Measurements from ENCODE around the gene HSPE1.
A peak's percentile ranks its signal among the peaks of the same experiment; 100 is the strongest.
"Not testable (repeated sequence)": the region's sequence is repeated elsewhere in the genome, so short reads cannot be mapped to it uniquely, and the experiment has no call there.

Gene HSPE1

DNA sequence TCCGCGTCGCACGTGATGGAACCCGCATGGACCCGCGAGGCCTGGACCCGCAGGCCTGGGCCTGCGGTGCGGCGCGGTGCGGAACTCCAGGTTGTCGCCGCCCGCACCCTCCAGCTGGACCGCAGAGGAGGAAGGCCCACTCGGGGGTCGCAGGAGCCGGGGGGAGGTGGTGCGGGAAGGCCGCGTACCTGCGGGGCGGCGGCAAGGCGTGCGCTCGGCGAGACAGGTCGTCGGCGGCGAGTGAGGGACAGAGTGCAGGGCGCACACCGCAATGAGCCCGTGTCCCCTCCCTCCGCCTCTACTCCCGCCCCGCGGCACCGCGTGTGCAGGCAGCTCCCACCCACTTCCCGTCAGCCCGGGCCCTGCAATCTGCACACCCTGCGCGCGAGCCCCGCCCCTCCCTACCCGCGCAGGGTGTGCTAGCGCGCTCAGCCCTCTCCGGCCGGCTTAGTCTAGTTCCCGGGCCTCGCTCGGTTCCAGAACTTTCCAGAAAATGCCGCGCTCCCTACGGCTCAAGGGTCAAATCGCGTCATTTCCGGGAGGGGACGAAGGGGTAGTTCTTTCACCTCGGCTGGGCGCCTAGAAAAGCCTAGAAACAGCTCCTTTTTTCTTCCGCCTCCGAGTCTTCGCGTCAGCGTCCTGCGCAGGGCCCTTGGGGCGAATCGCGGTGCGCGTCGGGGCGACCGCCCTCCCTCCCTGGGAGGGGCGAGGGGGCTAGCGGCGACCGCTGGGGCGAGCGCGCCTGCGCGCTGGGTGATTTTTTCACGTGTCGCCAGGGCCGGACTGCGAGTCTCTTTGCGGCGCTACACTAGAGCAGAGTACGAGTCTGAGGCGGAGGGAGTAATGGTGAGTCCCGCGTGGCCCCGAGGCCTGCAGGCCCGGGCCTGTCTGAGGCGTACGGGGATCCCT lies at the start of gene HSPE1, which contains the start of gene HSPD1:
Gene HSPE1 (plus strand): TSS at position 786 of the 909 bp plus-strand sequence. CDS start 58 bp downstream, at position 844.
Gene HSPD1 (minus strand): TSS at position 247 of the 909 bp plus-strand sequence. CDS start 992 bp downstream, outside the sequence.
- peak; percentile 98 for DNase-seq

DNA sequence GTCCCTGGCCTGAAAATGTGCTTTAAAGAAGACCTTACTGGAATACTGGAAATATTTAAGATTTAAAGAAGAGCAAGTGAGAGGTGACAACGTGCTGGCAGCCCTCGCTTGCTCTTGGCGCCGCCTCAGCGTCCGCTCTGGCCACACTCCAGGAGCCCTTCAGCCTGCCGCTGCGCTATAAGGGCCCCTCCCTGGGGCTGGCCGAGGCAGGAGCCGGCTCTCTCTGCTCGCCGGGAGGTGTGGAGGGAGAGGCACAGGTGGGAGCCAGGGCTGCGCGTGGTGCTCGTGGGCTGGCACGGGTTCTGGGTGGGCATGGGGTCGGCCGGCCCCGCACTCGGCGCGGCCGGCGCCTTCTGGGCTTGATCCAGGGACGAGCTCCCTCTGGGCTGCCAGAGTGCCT lies 49.7 kb upstream of the HSPE1 start:
- no peak for DNase-seq

DNA sequence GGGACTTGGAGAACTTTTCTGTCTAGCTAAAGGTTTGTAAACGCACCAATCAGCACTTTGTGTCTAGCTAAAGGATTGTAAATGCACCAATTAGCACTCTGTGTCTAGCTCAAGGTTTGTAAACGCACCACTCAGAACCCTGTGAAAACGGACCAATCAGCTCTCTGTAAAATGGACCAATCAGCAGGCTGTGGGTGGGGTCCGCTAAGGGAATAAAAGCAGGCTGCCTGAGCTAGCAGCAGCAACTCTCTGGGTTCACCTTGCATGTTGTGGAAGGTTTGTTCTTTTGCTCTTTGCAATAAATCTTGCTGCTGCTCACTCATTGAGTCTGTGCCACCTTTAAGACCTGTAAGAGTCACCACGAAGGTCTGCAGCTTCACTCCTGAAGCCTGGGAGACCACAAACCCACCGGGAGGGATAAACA lies 49.2 kb upstream of the HSPE1 start:
- not testable (repeated sequence) for DNase-seq

DNA sequence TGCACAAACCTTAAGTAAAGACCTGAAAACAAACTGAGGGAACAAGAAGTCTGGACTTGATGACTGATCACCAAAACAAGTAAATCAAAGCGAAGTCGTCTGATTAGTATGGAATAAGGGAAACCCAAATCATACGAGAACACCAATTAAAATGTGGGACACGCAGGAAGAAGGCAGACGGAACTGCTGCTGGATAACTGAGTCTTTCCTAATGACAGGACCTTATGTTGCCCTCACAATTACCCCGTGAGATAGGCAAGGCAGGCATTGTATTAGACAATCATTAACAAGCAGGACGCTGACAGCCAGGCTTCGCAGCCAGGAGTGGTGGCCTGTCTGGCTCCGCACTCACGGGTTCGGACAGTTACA lies 47.4 kb upstream of the HSPE1 start:
- no peak for DNase-seq

DNA sequence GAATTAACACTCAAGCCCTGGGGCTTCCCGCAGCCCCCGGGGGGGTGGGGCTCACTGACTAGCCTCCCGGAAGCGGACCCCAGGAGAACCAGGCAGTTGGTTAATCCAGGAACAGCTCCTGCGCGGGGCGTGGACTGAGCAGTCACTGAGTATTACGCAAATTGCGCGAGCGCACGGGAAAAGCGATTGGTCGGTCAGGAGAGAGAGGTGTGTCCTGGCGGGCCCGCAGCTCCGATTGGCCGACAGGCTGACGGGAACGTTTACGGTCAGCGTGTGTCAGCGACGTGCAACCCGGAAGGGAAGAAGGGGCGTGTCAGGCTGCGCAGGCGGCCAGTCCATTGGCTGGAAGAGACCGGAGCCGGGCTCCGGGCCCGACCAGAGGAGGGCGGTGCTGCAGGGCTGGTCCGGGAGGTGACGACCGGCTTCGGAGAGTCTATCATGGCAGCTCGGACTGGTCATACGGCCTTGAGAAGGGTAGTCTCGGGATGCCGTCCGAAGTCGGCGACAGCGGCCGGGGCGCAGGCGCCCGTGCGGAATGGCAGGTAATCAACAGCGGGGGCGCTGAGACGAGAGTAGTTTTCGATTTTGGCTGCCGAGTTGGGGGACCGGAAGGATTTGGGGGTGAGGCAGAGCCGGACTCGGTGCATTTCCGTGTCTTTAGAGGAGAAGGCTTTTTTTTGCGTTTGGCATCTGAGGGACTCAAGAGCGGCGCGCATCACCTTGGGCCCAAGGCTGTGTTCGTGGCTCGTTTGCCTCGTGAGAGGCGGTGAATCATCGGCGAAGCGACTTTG lies 46.9 kb upstream of the HSPE1 start, which contains the start of gene COQ10B:
Gene COQ10B (plus strand): TSS at position 430 of the 791 bp plus-strand sequence. CDS start 9 bp downstream, at position 439.
- DNase-seq = peak; percentile 99

DNA sequence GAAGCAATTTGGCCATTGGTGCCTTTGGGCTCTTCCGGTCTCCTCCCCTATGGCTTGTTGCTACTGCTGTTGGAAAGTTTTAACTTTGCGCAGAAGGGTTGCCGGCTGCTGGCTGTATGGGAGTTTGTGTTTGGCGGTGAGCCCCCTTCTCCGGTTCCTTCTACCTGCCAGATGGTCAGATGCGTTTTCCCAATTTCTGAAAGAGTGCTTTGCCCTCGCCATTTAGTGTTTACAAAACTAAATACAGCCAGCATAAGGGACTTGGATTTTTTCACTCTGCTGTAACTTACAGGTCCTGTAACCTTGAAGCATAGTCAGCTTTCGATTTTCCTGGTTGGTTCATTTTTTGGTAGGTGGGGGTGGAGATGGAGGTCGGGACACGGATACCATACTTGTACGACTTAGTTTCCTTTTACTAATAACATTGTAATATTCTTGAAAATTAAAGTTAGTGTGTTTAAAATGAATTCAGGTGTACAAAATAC lies 46.2 kb upstream of the HSPE1 start:
- DNase-seq = no peak

DNA sequence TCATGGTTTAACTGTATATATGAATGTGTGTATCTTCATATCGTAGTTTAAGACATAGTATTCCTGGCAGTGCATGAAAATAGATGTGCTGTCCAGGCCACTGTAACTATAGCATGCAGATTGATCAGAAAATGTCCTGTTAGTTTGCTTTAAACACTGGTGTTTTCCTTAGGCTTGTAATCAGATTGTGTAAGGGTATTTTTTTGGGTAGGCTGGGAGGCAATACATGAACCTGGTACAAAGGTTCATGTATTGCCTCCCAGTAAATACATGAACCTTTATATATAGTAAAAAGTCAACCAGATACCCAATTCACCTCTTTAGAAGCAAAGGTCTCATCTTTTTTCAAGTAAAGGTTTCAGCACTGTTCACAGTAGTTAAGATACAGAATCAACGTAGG lies 45.3 kb upstream of the HSPE1 start:
- no peak for DNase-seq

DNA sequence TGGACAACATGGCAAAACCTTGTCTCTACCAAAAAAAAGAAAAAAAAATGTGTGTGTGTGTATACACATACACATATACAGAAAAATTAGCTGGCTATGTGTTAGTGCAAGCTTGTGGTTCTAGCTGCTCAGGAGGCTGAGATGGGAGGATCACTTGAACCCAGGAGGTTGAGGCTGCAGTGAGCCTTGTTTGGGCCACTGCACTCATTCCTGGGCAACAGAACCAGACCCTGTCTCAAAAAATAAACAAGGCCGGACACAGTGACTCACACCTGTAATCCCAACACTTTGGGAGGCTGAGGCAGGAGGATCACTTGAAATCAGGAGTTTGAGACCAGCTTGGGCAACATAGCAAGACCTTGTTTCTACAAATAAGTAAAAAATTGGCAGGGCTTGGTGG lies 44.8 kb upstream of the HSPE1 start:
- DNase-seq = no peak

DNA sequence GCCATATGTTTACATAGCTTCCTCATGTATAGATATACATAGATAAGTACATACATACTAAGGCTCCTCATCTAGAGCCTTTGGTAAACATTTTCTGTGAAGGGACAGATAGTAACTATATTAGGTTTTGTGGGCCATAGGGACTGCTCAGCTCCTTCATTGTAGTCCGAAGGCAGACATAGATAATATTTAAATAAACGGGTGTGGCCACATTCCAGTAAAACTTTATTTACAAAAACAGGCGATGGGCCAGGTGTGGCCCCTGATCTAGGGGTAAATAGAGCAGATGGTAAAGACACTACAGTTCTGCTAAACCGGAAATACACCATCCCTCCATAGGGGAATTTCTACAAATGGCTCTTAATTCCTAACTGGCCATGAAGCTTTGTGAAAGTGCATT lies 39.5 kb upstream of the HSPE1 start:
- DNase-seq = no peak

DNA sequence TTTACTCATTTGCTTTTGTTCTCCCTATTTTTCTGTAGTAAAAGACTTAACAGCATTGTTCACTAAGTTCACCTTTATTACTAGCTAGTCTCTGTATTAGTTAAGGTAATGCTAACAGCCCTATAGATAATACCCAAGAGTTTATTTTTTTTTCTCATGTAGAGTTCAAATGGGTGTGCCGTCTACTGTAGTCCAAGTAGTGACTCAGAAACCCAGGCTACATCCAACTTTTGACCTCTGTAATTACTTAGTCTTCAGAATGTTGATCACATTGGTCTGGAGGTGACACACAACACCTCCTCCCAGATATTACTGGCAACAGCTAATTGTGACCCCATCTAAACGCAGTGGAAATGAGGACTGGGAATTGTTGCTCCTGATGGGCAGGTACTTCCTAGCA lies 39.1 kb upstream of the HSPE1 start:
- DNase-seq = no peak

DNA sequence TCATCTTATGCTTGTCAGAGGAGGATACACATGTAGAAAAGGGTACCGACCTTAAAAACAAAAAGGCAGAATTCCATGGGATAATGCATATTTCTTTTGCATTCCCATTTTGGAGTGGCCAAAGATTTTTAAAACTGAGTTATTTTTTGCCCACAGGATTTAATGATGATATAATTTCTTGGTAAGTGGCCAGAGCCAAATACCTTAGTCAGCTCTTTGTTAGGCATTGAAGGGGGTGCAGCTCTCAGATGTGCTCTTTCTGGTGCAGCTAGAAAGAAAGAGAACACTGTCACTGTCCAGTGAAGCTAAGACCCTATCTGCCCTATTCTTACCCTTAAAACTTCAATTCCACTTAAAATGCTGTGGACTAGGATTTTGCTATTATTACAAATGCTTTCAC lies 36.0 kb upstream of the HSPE1 start:
- DNase-seq = no peak

DNA sequence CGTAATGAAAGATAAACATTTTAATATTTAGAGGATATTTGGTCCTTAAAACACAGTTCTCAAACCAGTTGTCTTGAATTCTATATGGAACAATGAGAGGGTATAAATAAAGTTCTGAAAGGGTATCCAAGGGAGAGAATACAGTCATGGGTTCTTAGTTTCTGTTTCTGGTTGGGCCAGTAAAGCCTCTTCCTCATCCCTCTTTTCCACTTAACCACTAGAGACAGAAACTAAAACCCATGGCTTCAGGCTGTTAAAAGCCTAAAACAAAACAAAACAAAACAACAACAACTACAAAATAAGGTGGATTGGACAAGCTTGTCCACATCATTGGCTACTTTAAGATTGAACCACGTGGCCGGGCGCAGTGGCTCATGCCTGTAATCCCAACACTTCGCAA lies 28.0 kb upstream of the HSPE1 start:
- DNase-seq = no peak

DNA sequence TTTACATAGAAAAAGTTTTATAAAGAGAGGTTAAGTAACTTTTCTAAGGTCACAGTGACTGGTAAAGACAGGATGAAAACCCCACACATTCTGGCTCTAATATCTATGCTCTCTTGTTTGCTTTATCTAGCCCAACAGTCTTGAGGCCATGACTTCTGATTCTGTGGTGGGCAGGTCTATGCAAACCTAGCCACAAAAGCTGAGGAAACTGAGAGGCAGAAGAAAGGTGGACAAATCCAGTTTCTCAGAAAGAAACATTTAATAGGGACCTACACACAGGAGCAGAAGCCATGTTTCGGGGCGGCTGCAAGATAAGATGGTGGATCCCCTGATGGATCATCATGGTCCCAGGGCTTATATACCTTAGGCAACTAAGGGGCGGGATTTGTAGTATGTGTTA lies 22.4 kb upstream of the HSPE1 start:
- no peak for DNase-seq

DNA sequence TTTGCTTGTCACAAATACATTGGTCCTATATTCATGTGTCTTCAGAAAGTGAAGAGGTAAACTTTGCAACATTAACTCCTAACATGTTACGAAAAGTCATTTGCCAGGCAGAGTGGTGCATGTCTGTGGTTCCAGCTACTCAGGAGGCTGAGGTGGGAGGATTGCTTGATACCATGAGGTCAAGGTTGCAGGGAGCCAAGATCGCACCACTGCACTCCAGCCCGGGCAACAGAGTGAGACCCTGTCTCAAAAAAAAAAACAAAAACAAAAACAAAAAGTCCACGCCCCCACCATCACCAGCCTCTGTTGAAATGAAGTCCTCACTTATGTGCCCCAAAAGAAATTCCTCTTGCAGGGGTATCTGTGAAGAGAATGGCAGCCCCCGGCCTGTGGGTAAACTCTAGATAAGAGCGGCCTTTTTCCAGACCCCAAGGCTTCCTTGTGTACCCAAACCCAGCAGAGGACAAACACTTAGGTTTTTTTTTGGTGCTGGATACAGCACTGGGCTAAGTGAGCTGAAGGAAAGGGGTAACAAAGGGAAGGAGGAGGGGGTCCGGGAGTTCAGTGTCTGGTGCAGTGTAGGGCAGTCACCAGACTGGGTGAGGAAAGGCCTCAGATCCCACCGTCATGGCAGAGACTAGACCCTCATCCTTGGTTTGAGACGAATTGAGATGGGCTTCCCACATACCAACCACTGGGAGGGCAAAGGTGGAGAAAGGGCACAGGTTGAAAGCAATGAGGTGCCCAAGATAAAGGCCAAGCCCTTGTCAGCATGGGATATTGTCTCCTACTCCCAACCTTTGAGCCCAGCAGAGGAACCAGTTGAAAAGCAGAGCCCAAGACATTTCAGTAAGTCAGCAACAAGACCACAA lies 19.8 kb upstream of the HSPE1 start:
- no peak for DNase-seq

DNA sequence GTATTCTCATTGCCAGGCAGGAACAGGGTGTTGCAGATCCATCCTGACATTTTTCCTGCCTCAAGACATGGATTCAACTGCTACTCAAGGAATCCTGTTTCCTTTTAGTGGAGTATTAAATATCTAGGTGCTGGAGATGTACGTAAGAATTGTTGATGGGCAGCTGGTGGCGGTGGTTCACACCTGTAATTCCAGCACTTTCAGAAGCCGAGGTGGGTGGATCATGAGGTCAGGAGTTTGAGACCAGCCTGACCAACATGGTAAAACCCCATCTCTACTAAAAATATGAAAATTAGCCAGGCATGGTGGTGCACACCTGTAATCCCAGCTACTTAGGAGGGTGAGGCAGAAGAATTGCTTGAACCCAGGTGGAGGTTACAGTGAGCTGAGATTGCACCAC lies 15.9 kb upstream of the HSPE1 start:
- DNase-seq = not testable (repeated sequence)

DNA sequence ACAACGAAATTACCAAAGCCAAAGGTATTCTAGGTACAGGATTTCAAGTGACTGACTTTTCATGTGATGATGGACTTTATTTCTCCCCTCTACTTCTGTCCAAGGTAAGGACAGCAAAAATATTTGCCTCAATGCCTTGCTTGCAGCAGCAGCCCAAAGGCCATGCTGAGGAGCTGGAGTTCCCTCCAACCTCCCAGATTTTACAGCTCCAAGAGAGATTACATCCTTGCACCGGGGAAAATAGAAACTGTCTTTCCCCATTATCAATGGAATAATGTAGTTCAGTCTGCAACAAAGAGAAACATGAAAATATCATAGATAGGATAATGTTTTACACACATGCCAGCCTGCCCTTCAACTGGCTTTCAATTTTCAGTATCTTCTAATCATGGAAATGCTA lies 14.0 kb upstream of the HSPE1 start:
- DNase-seq = no peak

DNA sequence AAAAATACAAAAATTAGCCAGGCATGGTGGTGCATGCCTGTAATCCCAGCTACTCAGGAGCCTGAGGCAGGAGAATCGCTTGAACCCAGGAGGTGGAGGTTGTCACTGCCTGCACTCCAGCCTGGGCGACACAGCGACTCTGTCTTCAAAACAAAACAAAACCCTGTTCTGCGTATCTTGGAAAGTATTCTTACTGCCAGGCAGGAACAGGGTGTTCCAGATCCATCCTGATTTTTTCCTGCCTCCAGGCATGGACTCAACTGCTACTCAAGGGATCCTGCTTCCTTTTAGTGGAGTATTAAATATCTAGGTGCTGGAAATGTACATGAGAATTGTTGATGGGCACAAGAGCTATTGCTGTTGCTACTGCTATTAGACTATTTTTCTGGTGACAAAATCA lies 12.8 kb upstream of the HSPE1 start:
- DNase-seq = no peak

DNA sequence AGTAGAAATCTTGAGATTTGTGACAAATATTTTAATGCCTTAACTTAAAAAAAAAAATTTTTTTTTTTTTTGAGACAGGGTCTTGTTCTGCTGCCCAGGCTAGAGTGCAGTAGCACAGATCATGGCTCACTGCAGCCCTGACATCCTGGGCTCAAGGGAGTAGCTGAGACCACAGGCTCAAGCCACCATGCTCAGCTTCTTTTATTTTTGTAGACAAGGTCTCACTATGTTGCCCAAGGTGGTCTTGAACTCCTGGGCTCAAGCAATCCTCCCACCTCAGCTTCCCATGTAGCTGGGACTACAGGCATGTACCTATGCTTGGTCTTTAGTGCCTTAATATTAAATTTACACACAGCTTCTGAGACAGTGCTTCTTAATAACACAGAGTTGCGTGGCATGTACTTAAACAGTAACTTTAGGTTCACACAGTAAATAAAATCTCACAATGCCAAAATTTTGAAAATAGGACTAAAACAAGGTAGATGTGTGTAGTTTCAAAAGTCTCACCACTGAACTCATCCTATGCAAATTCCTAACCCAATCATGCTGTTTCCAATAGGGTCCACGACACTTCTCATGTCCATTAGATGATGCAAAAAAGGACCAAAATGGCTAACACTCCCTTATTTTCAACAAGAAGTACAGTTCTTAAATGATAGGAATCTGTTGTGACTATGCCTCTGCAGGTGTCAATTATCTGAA lies 4.6 kb upstream of the HSPE1 start:
- no peak for DNase-seq

DNA sequence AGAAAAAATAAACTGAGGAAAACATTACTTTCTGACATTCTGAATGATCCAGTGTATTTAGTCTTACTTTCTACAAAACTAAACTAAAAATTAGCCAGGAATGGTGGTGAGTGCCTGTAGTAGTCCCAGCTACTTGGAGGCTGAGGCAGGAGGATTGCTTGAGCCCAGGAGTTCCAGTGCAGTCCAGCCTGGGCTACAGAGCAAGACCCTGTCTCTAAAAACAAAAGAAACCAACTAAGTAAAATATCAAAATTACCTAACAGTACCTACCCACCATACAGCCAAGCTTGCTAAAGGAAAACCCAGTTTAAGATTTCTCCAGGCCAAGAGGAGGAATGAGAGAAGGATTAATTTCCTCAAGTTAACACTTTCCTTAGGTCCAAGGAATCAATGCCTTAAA lies 3.5 kb upstream of the HSPE1 start:
- DNase-seq = no peak

DNA sequence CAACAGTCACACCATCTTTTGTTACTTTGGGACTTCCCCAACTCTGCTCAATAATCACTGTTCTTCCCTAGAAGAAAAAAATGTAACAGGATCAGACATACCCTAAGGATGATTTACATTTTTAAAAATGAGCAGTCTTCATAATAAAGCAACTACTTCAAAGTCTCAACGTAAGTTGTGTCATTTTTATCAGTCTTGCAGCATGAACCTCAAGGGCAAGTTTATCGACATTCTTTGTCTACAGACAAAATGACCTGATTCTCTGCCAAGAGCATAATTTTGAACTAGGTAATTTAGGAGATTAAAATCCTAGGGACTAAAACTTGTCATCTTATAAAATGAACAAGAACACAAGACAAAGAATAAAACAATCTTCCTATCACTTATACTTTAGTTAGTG lies 2.9 kb upstream of the HSPE1 start:
- DNase-seq = no peak

DNA sequence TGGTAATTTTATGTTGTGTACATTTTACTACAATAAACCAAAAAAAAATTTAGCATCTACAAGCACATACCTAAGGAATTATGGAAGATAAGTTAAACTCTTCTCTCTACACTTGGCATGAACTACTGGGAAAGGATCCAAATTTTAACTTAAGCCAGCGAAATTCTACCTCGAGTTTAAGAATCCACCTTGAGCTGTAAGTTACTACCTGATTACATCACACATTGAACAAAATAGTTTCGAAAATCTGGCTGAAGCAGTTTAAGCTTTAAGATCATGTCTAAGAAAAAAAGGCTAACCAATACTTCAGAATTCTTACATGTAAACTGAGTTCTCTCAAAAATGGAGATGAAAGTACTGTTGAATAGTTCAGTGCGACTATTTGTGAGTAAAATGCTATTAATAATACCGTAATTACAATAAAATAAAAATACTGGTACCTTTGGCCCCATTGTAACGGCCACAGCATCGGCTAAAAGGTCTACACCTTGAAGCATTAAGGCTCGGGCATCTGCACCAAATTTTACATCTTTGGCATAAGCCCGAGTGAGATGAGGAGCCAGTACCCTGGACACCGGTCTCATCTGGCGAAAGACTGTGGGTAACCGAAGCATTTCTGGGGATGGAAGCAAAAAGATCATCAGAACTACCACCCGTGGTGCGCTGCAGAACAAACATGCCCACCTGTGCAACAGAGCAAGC lies 1.8 kb upstream of the HSPE1 start:
- DNase-seq = no peak
